Left hindlimb (tissue), 1 donor: Measurements from ENCODE around the gene CAPN1.
A peak's percentile ranks its signal among the peaks of the same experiment; 100 is the strongest.
"Not testable (repeated sequence)": the region's sequence is repeated elsewhere in the genome, so short reads cannot be mapped to it uniquely, and the experiment has no call there.

Experiments used
- DNase-seq: peaks from one replicate; pipeline ENCODE4 v3.0.0-alpha.2; 2018

The CAPN1 gene

DNA sequence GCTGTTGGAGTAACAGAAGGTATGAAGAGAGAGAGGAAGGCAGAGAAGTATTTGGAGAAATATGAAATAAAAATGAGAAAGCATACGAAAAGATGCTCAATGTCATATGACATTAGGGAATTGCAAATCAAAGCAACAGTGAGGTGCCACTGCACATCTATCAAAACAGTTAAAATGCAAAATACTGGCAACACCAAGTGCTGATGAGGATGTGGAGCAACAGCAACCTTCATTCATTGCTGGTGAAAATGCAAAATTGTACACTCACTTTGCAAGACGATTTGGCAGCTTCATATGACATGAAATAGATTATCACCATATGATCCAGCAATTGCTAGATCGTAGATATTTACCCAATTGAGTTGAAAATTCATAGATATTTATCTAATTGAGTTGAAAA lies 21.1 kb upstream of the CAPN1 start:
- no peak for DNase-seq

DNA sequence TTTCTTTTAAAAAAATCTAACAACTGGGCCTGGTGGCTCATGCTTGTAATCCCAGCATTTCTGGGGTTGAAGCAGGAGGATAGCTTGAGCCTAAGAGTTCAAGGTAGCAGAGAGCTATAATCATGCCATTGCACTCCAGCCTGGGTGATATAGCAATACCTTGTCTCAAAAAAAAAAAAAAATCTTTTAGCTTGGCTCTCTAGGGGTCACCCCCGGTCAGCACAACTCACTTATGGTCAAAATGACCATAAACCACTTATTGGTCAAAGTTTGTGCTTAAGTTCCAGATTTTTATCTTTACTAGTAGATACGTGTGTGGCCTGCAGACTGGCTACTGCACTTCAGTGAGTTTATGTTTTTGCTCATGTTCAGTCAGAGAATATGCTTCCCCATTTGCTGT lies 18.0 kb upstream of the CAPN1 start:
- no peak for DNase-seq

- DNase-seq: no peak
These were observed 16.1 kb upstream of the CAPN1 start for GRCh38 chr11:65165410-65166317.

GRCh38 chr11:65166893-65167292 lies 14.8 kb upstream of the CAPN1 start:
- DNase-seq: no peak

DNA sequence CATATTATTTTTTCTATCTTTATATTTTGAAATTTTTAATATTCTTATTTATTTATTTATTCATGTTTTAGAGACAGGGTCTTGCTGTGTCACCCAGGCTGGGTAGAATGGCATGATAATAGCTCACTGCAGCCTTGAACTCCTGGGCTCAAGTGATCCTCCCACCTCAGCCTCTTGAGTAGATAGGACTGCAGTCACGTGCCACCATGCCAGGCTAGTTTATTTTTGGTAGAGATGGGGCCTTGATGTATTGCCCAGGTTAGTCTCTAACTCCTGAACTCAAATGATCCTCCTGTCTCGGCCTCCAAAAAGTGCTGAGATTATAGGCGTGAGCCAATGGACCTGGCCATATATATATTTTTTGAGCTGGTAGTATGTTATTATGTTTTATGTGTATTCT lies 14.1 kb upstream of the CAPN1 start:
- no peak for DNase-seq

GRCh38 chr11:65169164-65169641 lies 12.5 kb upstream of the CAPN1 start:
- no peak for DNase-seq

DNA sequence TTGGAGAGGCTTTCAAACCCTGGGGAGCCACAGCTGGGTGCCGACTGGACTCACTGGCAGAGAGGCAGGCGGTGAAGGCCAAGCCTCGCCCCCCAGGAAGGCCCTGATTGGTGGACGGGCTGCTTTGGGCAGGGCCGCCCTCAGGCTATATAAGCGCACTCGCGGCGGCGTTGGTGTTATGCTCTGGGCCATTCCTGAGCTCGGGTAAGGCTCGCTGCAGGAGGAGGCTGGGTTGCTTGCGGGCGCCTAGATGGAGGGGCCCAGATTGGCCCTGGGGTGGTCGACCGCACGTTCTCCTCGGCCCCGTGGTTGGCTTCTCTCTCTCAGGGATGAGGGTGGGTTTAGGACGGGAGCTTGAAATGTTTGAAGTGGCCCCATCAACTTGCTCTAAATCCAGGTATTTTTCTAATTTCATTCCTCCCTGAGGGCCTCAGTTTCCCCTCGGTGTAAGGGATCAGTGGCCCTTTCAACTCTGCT lies 11.6 kb upstream of the CAPN1 start, which contains the start of gene SPDYC:
Gene SPDYC, plus strand, starts transcription at position 176 of the 477 bp plus-strand sequence. CDS start 1,125 bp downstream, outside the sequence.
- no peak for DNase-seq

- DNase-seq: no peak
These were observed 9.1 kb upstream of the CAPN1 start for GRCh38 chr11:65172600-65172999.

GRCh38 chr11:65174571-65175010 lies 7.1 kb upstream of the CAPN1 start:
- not testable (repeated sequence) for DNase-seq

DNA sequence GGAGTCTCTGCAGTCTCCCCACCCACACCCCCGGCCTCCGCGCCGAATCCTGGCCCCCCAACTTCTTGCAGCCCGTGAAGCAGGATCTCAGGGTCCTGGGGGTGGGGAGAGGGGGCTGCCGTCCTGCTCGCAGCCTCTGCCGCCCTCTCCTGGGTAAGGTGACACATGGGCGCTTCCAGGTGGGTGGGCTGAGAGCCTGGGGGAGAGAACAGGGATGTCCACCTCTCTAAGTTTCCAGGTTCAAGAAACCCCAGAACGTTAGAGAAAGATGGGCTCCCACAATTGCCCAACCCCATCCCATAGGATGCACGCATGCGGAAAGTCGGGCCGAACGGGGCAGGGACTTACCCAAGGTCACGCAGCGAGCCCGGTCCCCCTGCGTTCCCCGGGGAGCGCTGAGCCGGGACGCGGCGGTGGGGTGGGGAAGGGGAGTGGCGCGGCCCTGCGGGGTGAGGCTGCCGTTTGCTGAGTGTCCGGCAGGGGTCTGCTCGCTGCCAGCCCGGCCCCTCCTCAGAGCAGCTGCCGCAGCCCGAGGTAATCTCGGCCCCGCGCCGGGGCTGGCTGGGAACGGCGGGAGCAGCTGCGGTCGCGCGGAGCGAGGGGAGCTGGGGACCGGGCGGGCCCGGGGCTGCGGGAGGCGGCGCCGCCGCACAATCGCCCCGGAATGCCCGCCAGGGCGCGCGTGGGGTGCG lies 705 bp upstream of the CAPN1 start:
- peak; percentile 83 for DNase-seq

GRCh38 chr11:65182258-65183170 lies 786 bp downstream of the CAPN1 start:
- DNase-seq: no peak

DNA sequence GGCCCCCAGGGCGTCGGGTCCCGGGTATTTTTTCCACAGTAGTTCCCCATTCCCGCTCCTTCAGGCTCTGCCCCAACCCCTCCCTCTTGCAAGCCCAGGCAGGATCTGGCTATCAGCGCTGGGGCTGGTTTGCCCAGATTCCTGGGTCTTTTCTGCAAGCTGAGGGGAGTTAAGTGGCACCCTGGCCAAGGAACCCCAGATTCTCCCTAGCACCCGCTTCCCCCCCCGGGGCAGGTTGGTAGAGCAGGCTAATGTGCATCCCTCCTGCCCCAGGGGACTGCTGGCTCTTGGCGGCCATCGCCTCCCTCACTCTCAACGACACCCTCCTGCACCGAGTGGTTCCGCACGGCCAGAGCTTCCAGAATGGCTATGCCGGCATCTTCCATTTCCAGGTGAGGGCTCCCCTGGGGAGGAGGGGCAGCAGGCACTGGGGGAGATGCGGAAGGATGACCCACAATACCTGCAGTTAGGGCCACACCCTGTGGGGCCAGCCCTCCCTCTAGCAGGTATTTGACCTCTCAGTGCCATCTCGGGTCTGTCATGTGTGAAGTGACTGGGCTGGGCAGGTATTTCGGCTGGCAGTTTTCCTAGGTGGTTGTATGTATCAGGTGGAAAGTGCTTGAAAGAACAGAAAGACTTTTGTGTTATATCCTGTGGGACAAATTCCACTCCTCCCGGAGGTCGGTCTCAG lies 1.6 kb downstream of the CAPN1 start:
- DNase-seq: no peak

- DNase-seq: no peak
These were observed 2.4 kb downstream of the CAPN1 start for GRCh38 chr11:65184146-65184545.

- DNase-seq: no peak
These were observed 3.4 kb downstream of the CAPN1 start for GRCh38 chr11:65185171-65185570.

DNA sequence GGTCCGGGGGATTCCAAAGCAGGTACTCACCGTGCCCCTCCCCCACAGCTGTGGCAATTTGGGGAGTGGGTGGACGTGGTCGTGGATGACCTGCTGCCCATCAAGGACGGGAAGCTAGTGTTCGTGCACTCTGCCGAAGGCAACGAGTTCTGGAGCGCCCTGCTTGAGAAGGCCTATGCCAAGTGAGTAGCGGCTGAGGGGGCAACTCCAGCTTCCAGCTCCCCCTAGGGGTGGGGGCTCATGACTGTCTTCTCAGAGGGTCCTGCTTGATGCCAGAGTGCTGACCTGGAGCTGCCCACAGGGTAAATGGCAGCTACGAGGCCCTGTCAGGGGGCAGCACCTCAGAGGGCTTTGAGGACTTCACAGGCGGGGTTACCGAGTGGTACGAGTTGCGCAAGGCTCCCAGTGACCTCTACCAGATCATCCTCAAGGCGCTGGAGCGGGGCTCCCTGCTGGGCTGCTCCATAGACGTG lies 4.2 kb downstream of the CAPN1 start:
- DNase-seq: no peak

DNA sequence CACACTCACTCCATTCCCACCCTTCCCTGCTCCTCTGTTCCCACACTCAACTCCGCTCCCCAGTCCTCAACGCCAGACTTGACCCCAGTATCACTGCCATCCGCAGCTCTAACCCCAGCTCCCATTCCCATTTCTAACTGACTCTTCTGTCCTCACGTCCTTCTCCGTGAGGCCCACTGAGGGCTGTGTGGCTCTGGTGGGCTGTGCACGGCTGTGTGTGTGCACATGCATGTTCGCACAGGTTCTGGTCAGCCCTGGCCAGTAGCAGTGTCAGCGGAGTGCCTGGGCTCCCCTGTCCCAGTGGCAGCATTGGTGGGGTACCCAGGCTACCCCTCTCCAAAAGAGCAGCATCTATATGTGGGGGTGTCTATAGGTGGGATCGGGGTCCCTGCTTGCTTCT lies 5.0 kb downstream of the CAPN1 start:
- DNase-seq: no peak

- DNase-seq: no peak
These were observed 5.5 kb downstream of the CAPN1 start for GRCh38 chr11:65187146-65187675.

GRCh38 chr11:65187971-65188461 lies 6.3 kb downstream of the CAPN1 start:
- no peak for DNase-seq

- no peak for DNase-seq
These were observed 6.8 kb downstream of the CAPN1 start for GRCh38 chr11:65188486-65188885.

DNA sequence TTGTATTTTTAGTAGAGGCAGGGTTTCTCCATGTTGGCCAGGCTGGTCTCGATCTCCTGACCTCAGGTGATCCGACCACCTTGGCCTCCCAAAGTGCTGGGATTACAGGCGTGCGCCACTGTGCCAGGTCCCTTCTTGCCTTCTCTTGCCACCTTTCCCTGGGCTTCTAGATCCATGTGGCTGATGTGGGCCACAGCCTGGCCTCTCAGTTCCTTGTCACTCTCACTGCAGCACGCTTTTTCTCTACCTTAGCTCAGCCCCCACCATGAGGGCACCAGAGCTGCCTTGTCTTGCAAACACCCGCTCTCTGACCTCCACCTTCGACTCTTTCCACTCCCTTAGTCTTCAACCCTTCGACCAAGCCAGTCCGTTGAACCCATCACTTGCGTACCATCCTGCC lies 7.5 kb downstream of the CAPN1 start:
- no peak for DNase-seq

DNA sequence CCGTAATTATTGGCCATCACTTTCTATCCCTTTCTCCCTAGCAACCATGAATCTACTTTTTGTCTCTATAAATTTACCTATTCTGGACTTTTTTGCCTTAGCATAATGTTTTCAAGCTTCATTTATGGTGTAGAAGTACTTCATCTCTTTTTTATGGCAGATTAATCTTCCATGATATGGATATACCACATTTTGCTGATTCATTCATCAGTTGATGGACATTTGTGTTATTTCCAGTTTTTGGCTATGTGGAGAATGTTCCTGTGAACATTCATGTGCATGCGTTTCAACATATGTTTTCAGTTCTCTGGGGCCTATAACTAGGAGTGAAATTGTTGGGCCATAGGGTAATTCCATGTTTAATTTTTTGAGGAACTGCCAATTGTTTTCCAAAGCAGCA lies 12.8 kb downstream of the CAPN1 start:
- DNase-seq: no peak
